Pons (tissue), 1 donor: ENCODE measurements around the gene KLHL17.
"Not testable (repeated sequence)": the region's sequence is repeated elsewhere in the genome, so short reads cannot be mapped to it uniquely, and the experiment has no call there.

Source experiments
- DNase-seq: peaks from one replicate; pipeline ENCODE4 v3.0.0-alpha.2; 2016; ENCODE audit warnings: low spot score

Gene KLHL17

GRCh38 chr1:970242-970972 is 10.0 kb downstream of the KLHL17 start:
- DNase-seq = no peak

- no peak for DNase-seq
Observed at GRCh38 chr1:970973-971730, 10.8 kb downstream of the KLHL17 start.

- no peak for DNase-seq
Observed at GRCh38 chr1:971751-972506, 11.5 kb downstream of the KLHL17 start.

- no peak for DNase-seq
Observed at GRCh38 chr1:972726-973458, 12.5 kb downstream of the KLHL17 start.

GRCh38 chr1:973459-974292 is 13.3 kb downstream of the KLHL17 start:
- DNase-seq = no peak

- DNase-seq = no peak
Observed at GRCh38 chr1:974293-974640, 13.9 kb downstream of the KLHL17 start.

GRCh38 chr1:974687-975328 is 14.4 kb downstream of the KLHL17 start:
- no peak for DNase-seq

GRCh38 chr1:975365-975764 is 15.0 kb downstream of the KLHL17 start:
- DNase-seq = no peak

GRCh38 chr1:975896-976683 is 15.7 kb downstream of the KLHL17 start:
- no peak for DNase-seq

GRCh38 chr1:976791-977190 is 16.4 kb downstream of the KLHL17 start:
- not testable (repeated sequence) for DNase-seq

GRCh38 chr1:978069-978834 is 17.9 kb downstream of the KLHL17 start:
- DNase-seq = no peak

GRCh38 chr1:978835-979743 is 18.7 kb downstream of the KLHL17 start:
- no peak for DNase-seq

- no peak for DNase-seq
Observed at GRCh38 chr1:979744-980072, 19.3 kb downstream of the KLHL17 start.

GRCh38 chr1:980137-980571 is 19.8 kb downstream of the KLHL17 start:
- DNase-seq = no peak

- DNase-seq = no peak
Observed at GRCh38 chr1:980602-981395, 20.4 kb downstream of the KLHL17 start.

GRCh38 chr1:981491-981954 is 21.1 kb downstream of the KLHL17 start:
- DNase-seq = no peak

- DNase-seq = no peak
Observed at GRCh38 chr1:981955-982558, 21.7 kb downstream of the KLHL17 start, which contains the start of gene PERM1. Gene PERM1 (minus strand): TSS chr1:982093. CDS start chr1:981029, 1,064 bp downstream.
